Measurements from ENCODE around the gene FRMD5. TPM values are rescaled to one million over a fixed set of nuclear protein-coding genes. Genes with fewer than 3 reads are reported as not detected.

FRMD5 gene
- polyA plus RNA-seq, 3 donors = not detected

GRCh38 chr15:43898891-43899290 is 296.2 kb downstream of the FRMD5 start:
- TF ChIP-seq, protein P1, sequence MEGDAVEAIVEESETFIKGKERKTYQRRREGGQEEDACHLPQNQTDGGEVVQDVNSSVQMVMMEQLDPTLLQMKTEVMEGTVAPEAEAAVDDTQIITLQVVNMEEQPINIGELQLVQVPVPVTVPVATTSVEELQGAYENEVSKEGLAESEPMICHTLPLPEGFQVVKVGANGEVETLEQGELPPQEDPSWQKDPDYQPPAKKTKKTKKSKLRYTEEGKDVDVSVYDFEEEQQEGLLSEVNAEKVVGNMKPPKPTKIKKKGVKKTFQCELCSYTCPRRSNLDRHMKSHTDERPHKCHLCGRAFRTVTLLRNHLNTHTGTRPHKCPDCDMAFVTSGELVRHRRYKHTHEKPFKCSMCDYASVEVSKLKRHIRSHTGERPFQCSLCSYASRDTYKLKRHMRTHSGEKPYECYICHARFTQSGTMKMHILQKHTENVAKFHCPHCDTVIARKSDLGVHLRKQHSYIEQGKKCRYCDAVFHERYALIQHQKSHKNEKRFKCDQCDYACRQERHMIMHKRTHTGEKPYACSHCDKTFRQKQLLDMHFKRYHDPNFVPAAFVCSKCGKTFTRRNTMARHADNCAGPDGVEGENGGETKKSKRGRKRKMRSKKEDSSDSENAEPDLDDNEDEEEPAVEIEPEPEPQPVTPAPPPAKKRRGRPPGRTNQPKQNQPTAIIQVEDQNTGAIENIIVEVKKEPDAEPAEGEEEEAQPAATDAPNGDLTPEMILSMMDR (IDR thresholded peaks at IDR 0.05) = no peak
- Histone ChIP-seq H3K4me2 (replicated peaks; ENCODE audit: extremely low read depth, low read length, poor library complexity, severe bottlenecking) (no peak overlapping the region), H3K27me3 (ENCODE audit: control insufficient read depth in 2 of 2, insufficient read depth in 2 of 2, low read length in 2 of 2) (no peaks in the 10 kb centered on the region), H2AFZ (ENCODE audit: insufficient read depth, low read depth, low read length, poor library complexity, severe bottlenecking) (no peak overlapping the region), H3K36me3 (replicated peaks in 1 of 2; ENCODE audit: control insufficient read depth in 1 of 2, insufficient read depth in 2 of 2, low read length in 2 of 2) (no peaks in the 10 kb centered on the region), H4K20me1 (ENCODE audit: insufficient read depth, low read length) (no peaks in the 10 kb centered on the region), H3K9me3 (replicated peaks in 1 of 2; ENCODE audit: control insufficient read depth in 1 of 2, insufficient read depth in 1 of 2, low read length in 2 of 2) (no peaks in the 10 kb centered on the region), H3K27ac (ENCODE audit: low read depth in 1 of 2, low read length in 2 of 2) (no peak overlapping the region), H3K9ac (ENCODE audit: insufficient read depth, low read length, poor library complexity, severe bottlenecking) (no peak overlapping the region), H3K79me2 (ENCODE audit: insufficient read depth, low read length) (no peaks in the 10 kb centered on the region), H3K4me3 (replicated peaks in 1 of 3; ENCODE audit: low read depth in 2 of 3, low read length in 3 of 3) (no peak overlapping the region), H3K4me1 (ENCODE audit: control insufficient read depth in 1 of 2, insufficient read depth in 2 of 2, low read length in 2 of 2) (no peaks in the 10 kb centered on the region)
- WGBS (ENCODE audit: insufficient coverage) = 100% methylated on average over 1 of the region's 2 CpGs
- no peak overlapping the region for H3K4me3 Mint-ChIP-seq
- peaks cover 0 to 3% (median 0%) of the 10 kb centered on the region in 7 donors for H3K9me3 Mint-ChIP-seq
- H3K27ac Mint-ChIP-seq = no peak overlapping the region
- intact Hi-C loops (cut with micrococcal nuclease) = no loop called here
- peaks cover 2% of the 10 kb centered on the region for H3K4me1 Mint-ChIP-seq
- DNase-seq = no peak
- H3K36me3 Mint-ChIP-seq = no peaks in the 10 kb centered on the region
- peaks cover 0 to 4% (median 2%) of the 10 kb centered on the region in 3 donors for H3K27me3 Mint-ChIP-seq (ENCODE audit: low read depth in 3 of 3)

- Histone ChIP-seq H3K36me3 (replicated peaks in 1 of 2; ENCODE audit: control insufficient read depth in 1 of 2, insufficient read depth in 2 of 2, low read length in 2 of 2) (no peaks in the 10 kb centered on the region), H3K27me3 (ENCODE audit: control insufficient read depth in 2 of 2, insufficient read depth in 2 of 2, low read length in 2 of 2) (no peaks in the 10 kb centered on the region), H2AFZ (ENCODE audit: insufficient read depth, low read depth, low read length, poor library complexity, severe bottlenecking) (no peak overlapping the region), H3K79me2 (ENCODE audit: insufficient read depth, low read length) (no peaks in the 10 kb centered on the region), H3K4me2 (replicated peaks; ENCODE audit: extremely low read depth, low read length, poor library complexity, severe bottlenecking) (no peak overlapping the region), H3K4me1 (ENCODE audit: control insufficient read depth in 1 of 2, insufficient read depth in 2 of 2, low read length in 2 of 2) (no peaks in the 10 kb centered on the region), H3K4me3 (replicated peaks in 1 of 3; ENCODE audit: low read depth in 2 of 3, low read length in 3 of 3) (no peak overlapping the region), H3K9ac (ENCODE audit: insufficient read depth, low read length, poor library complexity, severe bottlenecking) (no peak overlapping the region), H3K27ac (ENCODE audit: low read depth in 1 of 2, low read length in 2 of 2) (no peak overlapping the region), H3K9me3 (replicated peaks in 1 of 2; ENCODE audit: control insufficient read depth in 1 of 2, insufficient read depth in 1 of 2, low read length in 2 of 2) (no peaks in the 10 kb centered on the region), H4K20me1 (ENCODE audit: insufficient read depth, low read length) (no peaks in the 10 kb centered on the region)
- H3K4me3 Mint-ChIP-seq = no peak overlapping the region
- H3K36me3 Mint-ChIP-seq = no peaks in the 10 kb centered on the region
- intact Hi-C loops (cut with micrococcal nuclease) = no loop called here
- no peak overlapping the region for H3K27ac Mint-ChIP-seq
- peaks cover 0 to 2% (median 0%) of the 10 kb centered on the region in 7 donors for H3K9me3 Mint-ChIP-seq
- TF ChIP-seq, protein P1 (IDR thresholded peaks at IDR 0.05) = no peak
- no peaks in the 10 kb centered on the region for H3K4me1 Mint-ChIP-seq
- peaks cover 0 to 4% (median 2%) of the 10 kb centered on the region in 3 donors for H3K27me3 Mint-ChIP-seq (ENCODE audit: low read depth in 3 of 3)
- WGBS (ENCODE audit: insufficient coverage) = no CpG with 5 or more reads among the region's 1 CpG
- DNase-seq = no peak
Measured at GRCh38 chr15:43896543-43896942, 298.5 kb downstream of the FRMD5 start.
